WTC11 (cell line): Measurements from ENCODE around the gene NID2. TPM values are rescaled to one million over a fixed set of nuclear protein-coding genes. Genes with fewer than 3 reads are reported as not detected.

ENCODE experiments used
- ATAC-seq: fragments of 200-7000 bp; cut with Tn5 transposase; 2 replicates; pipeline ENCODE4 v1.10.0; 2021; ENCODE audit warnings: mild to moderate bottlenecking, moderate library complexity
- CTCF ChIA-PET: fragments of 300-600 bp; sonication (Branson Sonifier 250); formaldehyde crosslinking; loops from one replicate; lab custom pipeline; 2021; ENCODE audit warnings: antibody characterized with exemption; lab: Charles Lee
- POLR2A ChIA-PET: fragments of 350-600 bp; sonication (Branson Sonifier 250); formaldehyde crosslinking; loops from one replicate; lab custom pipeline; 2021; ENCODE audit warnings: antibody characterized with exemption; lab: Charles Lee
- DNase-seq: peaks from one replicate; pipeline ENCODE4 v3.0.0; 2021; ENCODE audit warnings: low spot score
- H3K27ac Mint-ChIP-seq: 2 replicates; pipeline ENCODE4 v1.8.0; 2021; ENCODE audit warnings: mixed read lengths
- H3K27me3 Mint-ChIP-seq: 2 replicates; pipeline ENCODE4 v1.8.0; 2021; ENCODE audit warnings: low read depth, mild to moderate bottlenecking, moderate library complexity, mixed read lengths
- H3K36me3 Mint-ChIP-seq: 2 replicates; pipeline ENCODE4 v1.8.0; 2021; ENCODE audit warnings: mixed read lengths
- H3K4me1 Mint-ChIP-seq: 2 replicates; pipeline ENCODE4 v1.8.0; 2022; ENCODE audit warnings: mixed read lengths
- H3K4me3 Mint-ChIP-seq: 2 replicates; pipeline ENCODE4 v1.8.0; 2021; ENCODE audit warnings: mild to moderate bottlenecking, moderate library complexity, mixed read lengths
- H3K9me3 Mint-ChIP-seq: 2 replicates; pipeline ENCODE4 v1.8.0; 2021; ENCODE audit warnings: mixed read lengths
- AFF4 ChIP-seq: sonication (generic); formaldehyde crosslinking; IDR thresholded peaks from 2 replicates; pipeline ENCODE4 v1.8.1; 2023; ENCODE audit warnings: mild to moderate bottlenecking, missing genetic modification reagents, borderline replicate concordance
- CDX4 ChIP-seq: fragments of 250-450 bp; sonication (Bioruptor Pico); IDR thresholded peaks from 2 replicates; pipeline ENCODE4 v1.9.0; 2021; ENCODE audit warnings: moderate library complexity, mild to moderate bottlenecking, inconsistent platforms, borderline replicate concordance
- FOXK1 ChIP-seq: sonication (generic); formaldehyde crosslinking; IDR thresholded peaks from 2 replicates; pipeline ENCODE4 v1.8.0; 2022; ENCODE audit warnings: mild to moderate bottlenecking, moderate library complexity, missing genetic modification reagents
- GABPB1 ChIP-seq: sonication (generic); formaldehyde crosslinking; IDR thresholded peaks from 2 replicates; pipeline ENCODE4 v1.8.1; 2023; ENCODE audit warnings: mild to moderate bottlenecking, missing genetic modification reagents
- HMGXB4 ChIP-seq: sonication (generic); formaldehyde crosslinking; IDR thresholded peaks from 2 replicates; pipeline ENCODE4 v1.8.1; 2023; ENCODE audit warnings: mild to moderate bottlenecking, moderate library complexity, missing genetic modification reagents
- JAZF1 ChIP-seq: fragments of 250-450 bp; sonication (Bioruptor Pico); IDR thresholded peaks from 2 replicates; pipeline ENCODE4 v1.9.0; 2021; ENCODE audit warnings: moderate library complexity, mild to moderate bottlenecking, inconsistent platforms
- RELA ChIP-seq: sonication (generic); formaldehyde crosslinking; IDR thresholded peaks from 2 replicates; pipeline ENCODE4 v1.8.1; 2022; ENCODE audit warnings: missing genetic modification reagents, mild to moderate bottlenecking, borderline replicate concordance
- TCF7 ChIP-seq: sonication (generic); formaldehyde crosslinking; IDR thresholded peaks from 2 replicates; pipeline ENCODE4 v1.8.0; 2022; ENCODE audit warnings: mild to moderate bottlenecking, low read depth, missing genetic modification reagents, moderate library complexity
- TEAD1 ChIP-seq: sonication (generic); formaldehyde crosslinking; IDR thresholded peaks from 2 replicates; pipeline ENCODE4 v1.8.0; 2022; ENCODE audit warnings: mild to moderate bottlenecking, missing genetic modification reagents
- ZBTB21 ChIP-seq: sonication (generic); formaldehyde crosslinking; IDR thresholded peaks from 2 replicates; pipeline ENCODE4 v1.8.1; 2023; ENCODE audit warnings: mild to moderate bottlenecking, missing genetic modification reagents, borderline replicate concordance
- ZNF232 ChIP-seq: sonication (generic); formaldehyde crosslinking; IDR thresholded peaks from 2 replicates; pipeline ENCODE4 v1.8.0; 2022; ENCODE audit warnings: mild to moderate bottlenecking, missing genetic modification reagents
- ZNF263 ChIP-seq: sonication (generic); formaldehyde crosslinking; IDR thresholded peaks from 2 replicates; pipeline ENCODE4 v1.8.1; 2022; ENCODE audit warnings: low read depth, mild to moderate bottlenecking, moderate library complexity, missing genetic modification reagents
- ZNF396 ChIP-seq: fragments of 250-450 bp; sonication (Bioruptor Pico); IDR thresholded peaks from 2 replicates; pipeline ENCODE4 v1.8.0; 2021; ENCODE audit warnings: mild to moderate bottlenecking, moderate library complexity, borderline replicate concordance
- total RNA-seq: library from RNA; stranded (reverse); gene quantifications from 3 replicates; pipeline ENCODE4 v1.2.3, GENCODE V29; 2021
- TF ChIP-seq, protein P1 (sequence below): sonication (generic); formaldehyde crosslinking; IDR thresholded peaks from 2 replicates; pipeline ENCODE4 v1.8.1; 2023; ENCODE audit warnings: mild to moderate bottlenecking, missing genetic modification reagents, moderate library complexity
- TF ChIP-seq, protein P2 (sequence below): sonication (generic); formaldehyde crosslinking; IDR thresholded peaks from 2 replicates; pipeline ENCODE4 v1.8.0; 2023; ENCODE audit warnings: mild to moderate bottlenecking, missing genetic modification reagents
- TF ChIP-seq, protein P3 (sequence below): sonication (generic); formaldehyde crosslinking; IDR thresholded peaks from 2 replicates; pipeline ENCODE4 v1.8.1; 2022; ENCODE audit warnings: missing genetic modification reagents, borderline replicate concordance

Gene NID2
- total RNA-seq, 1 experiment from 2014 or later: 5.4 TPM

DNA sequence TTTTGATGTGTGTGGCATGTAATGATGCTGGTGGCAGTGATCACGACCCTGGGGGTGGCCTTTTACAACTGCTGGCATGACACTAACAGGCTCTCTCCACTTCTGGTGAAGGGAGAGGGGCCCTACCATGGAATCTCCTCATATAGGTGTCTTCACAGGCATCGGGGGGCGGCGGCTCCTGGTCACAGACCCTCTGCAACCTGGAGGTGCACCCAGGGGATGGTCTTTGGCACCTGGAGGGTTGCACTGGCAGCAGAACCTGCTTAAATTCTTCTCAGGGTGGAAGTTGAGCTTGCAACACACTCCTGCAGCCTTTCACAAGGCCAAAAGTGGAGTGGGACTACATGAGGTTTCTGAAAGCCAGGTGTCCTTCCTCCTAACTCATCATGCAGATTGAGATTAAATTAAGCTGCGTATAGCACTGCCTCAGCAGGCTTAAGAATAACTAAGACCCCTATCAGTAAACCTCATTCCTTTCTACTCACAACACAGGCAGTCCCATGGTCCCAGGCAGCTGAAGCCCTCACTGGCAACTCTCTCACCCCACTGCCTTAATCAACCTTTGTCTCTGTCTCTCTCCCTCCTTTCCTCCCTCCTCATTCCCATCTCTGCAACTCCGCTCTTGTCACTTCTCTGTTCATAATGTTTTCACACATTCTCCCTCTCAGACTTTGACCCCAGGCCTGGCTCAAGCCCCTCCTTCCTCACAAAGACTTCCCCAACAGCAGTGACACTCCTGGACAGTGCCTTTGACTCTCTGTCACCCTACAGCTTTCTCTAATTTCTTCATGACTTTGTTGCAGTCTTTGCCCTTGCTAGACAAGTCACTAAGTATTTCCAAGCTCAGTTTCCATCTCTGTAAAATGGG, 18.9 kb downstream of the NID2 start (continued):
- no peak for TF ChIP-seq GABPB1 (CRISPR knock-in tag)
- no peak for TF ChIP-seq AFF4 (CRISPR knock-in tag)
- no peak for TF ChIP-seq RELA (CRISPR knock-in tag)
- no peak for TF ChIP-seq CDX4 (CRISPR knock-in tag)

GRCh38 chr14:52049271-52049670, 19.6 kb downstream of the NID2 start:
- H3K27ac Mint-ChIP-seq: no peak overlapping the region
- peaks cover 14% of the 10 kb centered on the region for H3K4me1 Mint-ChIP-seq
- H3K27me3 Mint-ChIP-seq: no peaks in the 10 kb centered on the region
- H3K9me3 Mint-ChIP-seq: no peaks in the 10 kb centered on the region
- CTCF ChIA-PET: no interaction called here
- POLR2A ChIA-PET: no interaction called here
- TF ChIP-seq ZNF396 (CRISPR knock-in tag): no peak
- no peak for TF ChIP-seq TCF7 (CRISPR knock-in tag)
- no peak for TF ChIP-seq ZNF263 (CRISPR knock-in tag)
- TF ChIP-seq, all 79 proteins: peak for 0
- Mint-ChIP-seq H3K4me3 (no peak overlapping the region), H3K36me3 (no peaks in the 10 kb centered on the region)
- ATAC-seq (no peak), DNase-seq (no peak)

GRCh38 chr14:52048641-52049204, 20.1 kb downstream of the NID2 start:
- Mint-ChIP-seq H3K27me3 (no peaks in the 10 kb centered on the region), H3K9me3 (no peaks in the 10 kb centered on the region)
- CTCF ChIA-PET: interaction anchor here (6.4 kb wide), 1 partner anchor 22 kb away, joined by 55 read pairs; the partner anchor contains the start of gene NID2

More at GRCh38 chr14:52048641-52049204, 20.1 kb downstream of the NID2 start:
- Mint-ChIP-seq H3K36me3 (no peaks in the 10 kb centered on the region), H3K4me1 (peaks cover 16% of the 10 kb centered on the region), H3K4me3 (no peak overlapping the region), H3K27ac (no peak overlapping the region)
- TF ChIP-seq TEAD1 (CRISPR knock-in tag) (no peak), JAZF1 (CRISPR knock-in tag) (no peak), HMGXB4 (CRISPR knock-in tag) (no peak), ZNF232 (CRISPR knock-in tag) (no peak), FOXK1 (CRISPR knock-in tag) (no peak), ZBTB21 (CRISPR knock-in tag) (no peak)
- TF ChIP-seq, protein P1, sequence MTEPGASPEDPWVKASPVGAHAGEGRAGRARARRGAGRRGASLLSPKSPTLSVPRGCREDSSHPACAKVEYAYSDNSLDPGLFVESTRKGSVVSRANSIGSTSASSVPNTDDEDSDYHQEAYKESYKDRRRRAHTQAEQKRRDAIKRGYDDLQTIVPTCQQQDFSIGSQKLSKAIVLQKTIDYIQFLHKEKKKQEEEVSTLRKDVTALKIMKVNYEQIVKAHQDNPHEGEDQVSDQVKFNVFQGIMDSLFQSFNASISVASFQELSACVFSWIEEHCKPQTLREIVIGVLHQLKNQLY (CRISPR knock-in tag): no peak
- TF ChIP-seq, protein P2, sequence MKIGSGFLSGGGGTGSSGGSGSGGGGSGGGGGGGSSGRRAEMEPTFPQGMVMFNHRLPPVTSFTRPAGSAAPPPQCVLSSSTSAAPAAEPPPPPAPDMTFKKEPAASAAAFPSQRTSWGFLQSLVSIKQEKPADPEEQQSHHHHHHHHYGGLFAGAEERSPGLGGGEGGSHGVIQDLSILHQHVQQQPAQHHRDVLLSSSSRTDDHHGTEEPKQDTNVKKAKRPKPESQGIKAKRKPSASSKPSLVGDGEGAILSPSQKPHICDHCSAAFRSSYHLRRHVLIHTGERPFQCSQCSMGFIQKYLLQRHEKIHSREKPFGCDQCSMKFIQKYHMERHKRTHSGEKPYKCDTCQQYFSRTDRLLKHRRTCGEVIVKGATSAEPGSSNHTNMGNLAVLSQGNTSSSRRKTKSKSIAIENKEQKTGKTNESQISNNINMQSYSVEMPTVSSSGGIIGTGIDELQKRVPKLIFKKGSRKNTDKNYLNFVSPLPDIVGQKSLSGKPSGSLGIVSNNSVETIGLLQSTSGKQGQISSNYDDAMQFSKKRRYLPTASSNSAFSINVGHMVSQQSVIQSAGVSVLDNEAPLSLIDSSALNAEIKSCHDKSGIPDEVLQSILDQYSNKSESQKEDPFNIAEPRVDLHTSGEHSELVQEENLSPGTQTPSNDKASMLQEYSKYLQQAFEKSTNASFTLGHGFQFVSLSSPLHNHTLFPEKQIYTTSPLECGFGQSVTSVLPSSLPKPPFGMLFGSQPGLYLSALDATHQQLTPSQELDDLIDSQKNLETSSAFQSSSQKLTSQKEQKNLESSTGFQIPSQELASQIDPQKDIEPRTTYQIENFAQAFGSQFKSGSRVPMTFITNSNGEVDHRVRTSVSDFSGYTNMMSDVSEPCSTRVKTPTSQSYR: no peak
- TF ChIP-seq, protein P3, sequence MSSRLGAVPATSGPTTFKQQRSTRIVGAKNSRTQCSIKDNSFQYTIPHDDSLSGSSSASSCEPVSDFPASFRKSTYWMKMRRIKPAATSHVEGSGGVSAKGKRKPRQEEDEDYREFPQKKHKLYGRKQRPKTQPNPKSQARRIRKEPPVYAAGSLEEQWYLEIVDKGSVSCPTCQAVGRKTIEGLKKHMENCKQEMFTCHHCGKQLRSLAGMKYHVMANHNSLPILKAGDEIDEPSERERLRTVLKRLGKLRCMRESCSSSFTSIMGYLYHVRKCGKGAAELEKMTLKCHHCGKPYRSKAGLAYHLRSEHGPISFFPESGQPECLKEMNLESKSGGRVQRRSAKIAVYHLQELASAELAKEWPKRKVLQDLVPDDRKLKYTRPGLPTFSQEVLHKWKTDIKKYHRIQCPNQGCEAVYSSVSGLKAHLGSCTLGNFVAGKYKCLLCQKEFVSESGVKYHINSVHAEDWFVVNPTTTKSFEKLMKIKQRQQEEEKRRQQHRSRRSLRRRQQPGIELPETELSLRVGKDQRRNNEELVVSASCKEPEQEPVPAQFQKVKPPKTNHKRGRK (CRISPR knock-in tag): no peak
- ATAC-seq (no peak), DNase-seq (no peak)
- POLR2A ChIA-PET: no interaction called here
